NCI-H446 (cell line): ENCODE data around the gene KLK6.
A peak's percentile ranks its signal among the peaks of the same experiment; 100 is the strongest.

Experiments
- DNase-seq, 2 experiments: peaks; one replicate each; lab custom pipeline; 2025; lab: John Stamatoyannopoulos, UW

KLK6 gene

DNA sequence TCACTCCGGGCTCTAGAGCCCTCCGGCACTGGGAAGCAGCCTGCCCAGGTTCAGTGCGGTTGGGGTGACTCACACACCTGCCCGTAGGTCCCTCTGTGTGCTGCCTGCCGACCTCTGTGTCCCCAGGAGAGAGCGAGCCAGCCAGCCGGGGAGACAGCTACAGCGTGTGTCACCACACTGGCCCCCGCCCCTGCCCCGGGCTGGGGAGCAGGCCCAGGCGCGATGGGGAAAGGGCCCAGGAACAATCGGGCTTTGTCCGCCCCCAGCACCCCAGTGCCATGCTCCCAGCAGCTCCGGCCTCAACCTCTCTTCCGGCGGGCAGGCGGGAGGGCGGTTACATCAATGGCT is at the start of gene KLK6:
Gene KLK6, minus strand, starts transcription at position 179 of the 348 bp plus-strand sequence. CDS start 1,487 bp downstream, outside the sequence.
- no peak for DNase-seq

GRCh38 chr19:51018745-51019543 is 49.6 kb upstream of the KLK6 start:
- no peak for DNase-seq

- peak in 1 of 2 experiments; percentile 5 for DNase-seq
Measured at GRCh38 chr19:51016798-51017683, 47.6 kb upstream of the KLK6 start.

DNA sequence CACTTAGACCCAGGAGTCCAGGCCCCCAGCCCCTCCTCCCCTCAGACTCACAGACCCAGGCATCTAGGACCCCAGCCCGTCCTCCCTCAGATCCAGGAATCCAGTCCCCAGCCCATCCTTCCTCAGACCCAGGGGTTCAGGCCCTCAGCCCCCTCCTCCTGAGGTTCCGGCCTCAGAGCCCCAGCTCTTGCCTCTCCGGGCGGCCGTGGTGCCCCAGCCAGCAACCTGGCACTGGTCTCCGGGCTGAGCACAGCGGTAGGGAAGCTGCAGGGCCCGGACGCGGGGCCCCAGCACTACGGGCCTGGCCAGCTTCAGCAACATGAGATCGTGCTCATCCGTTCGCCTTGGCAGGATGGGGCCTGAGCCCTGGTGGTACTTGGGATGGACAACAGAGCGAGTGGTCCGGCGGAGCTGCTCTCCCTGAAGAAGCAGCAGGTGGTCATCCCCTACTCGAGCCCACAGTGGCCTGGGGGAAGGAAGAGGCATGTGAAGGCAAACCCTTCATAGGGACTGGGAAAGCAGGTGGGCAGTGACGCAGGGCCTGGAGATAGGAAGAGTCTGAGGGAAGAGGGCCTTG is 46.4 kb upstream of the KLK6 start:
- no peak for DNase-seq

DNA sequence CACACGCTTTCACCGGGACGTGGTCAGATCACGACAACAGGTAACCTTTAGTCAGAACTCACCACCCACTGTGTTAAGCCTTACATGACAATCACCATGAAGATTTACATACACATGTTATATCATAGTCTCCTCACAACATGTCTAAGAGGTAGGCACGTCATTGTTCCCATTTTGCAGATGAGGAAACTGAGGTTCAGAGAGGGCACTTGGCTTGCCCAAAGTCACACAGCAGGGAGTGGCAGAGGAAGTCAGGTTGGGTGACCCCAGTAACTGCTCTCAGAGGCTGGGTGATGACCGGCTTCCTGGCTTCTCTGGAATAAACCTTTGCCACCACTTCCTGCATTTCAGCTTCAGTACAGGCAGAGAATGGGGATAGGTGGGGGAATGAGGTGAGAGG is 44.9 kb upstream of the KLK6 start:
- no peak for DNase-seq

DNA sequence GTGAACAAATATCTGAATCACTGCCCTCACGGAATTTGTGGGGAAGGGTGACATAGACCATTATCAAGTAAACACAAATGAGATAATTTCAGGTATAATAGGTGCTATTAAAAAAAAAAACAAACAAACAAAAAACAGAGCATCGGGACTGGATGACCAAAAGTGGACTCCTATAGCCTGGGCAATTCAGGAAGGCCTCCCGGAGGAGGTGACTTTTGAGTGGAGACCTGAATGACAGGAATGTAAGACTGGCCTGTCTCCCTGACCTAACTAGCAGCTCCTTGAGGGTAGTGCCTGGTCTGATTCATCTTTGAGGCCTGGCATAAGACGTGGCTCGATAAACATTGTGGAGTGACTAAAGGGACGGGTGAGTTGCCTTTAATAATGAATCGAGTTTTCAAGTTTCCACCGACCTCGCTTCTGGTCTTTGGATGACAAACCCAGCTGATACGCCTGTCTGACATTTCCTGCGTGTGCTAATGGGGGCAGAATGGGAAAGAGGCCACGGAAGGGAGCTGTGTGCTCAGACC is 43.3 kb upstream of the KLK6 start:
- DNase-seq, result no peak

DNA sequence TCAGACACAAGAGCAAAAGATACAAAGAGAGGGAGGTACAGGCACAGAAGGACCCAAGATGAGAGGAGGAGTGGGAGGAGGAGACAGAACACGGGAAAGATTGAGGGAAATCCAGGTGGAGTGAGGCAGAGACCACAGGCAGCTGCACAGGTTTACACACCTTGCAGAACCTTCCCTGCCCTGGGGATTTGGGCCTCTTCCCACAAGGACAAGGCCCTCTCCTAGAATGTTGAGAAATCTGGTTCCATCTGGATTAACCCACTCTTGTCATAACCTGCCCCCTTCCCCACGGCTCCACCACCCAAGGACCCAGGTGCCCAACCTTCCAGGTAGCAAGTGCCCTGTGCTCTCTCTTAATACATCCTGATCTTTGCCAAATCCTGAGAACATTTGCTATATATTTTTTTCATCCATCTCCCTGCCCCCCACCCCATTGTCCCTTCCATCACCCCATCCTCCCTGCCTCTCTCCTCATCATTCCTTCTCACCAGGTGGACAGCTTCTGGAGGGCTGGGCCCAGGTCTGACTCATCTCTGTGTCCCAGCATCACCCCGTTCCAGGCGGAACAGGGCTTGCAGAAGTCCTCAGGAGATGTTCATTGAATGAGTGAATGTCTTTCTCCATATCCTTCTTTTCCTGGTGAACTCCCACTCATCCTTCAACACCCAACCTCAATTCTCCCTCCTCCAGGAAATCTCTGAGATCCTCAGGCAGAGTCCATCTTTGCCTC is 40.8 kb upstream of the KLK6 start:
- DNase-seq, result no peak

DNA sequence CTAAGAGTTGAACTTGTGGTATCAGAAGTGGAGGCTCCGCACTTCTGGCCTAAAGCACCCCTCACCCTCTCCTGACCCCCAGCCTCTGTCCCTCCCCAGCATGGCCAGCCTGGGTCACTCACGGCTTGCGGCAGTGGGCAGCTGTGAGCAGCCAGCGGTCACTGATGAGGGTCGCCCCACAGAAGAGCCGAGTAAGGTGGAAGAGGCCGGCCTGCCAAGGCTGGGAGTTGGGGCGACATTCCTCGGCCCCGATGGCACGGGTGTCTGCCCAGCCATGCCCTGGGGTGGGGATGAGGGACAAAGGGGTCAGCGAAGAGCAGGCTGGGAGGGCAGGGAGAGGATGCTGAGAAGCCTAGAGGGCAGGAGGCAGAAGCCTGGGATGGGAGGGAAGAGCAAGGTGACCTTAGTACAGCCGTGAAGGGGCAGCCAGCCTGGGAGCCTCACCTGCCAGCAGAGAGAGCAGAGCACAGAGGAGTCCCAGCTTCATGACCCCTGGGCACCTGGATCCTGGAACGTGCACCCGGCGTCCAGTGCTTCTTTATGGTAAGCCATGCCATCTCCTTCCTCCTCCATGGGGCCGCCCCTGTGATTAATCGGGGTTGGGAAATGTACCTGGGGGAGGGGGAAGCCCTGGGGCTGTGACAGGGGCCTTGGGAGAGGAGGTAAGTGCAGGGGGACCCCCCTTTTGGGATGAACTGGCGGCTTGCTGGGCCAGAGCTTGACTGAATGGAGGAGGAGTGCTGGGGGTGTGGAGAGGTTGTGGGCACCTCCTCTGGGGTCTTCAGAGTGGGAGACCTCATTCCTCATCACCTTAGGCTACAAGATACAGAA is 39.9 kb upstream of the KLK6 start:
- no peak for DNase-seq

DNA sequence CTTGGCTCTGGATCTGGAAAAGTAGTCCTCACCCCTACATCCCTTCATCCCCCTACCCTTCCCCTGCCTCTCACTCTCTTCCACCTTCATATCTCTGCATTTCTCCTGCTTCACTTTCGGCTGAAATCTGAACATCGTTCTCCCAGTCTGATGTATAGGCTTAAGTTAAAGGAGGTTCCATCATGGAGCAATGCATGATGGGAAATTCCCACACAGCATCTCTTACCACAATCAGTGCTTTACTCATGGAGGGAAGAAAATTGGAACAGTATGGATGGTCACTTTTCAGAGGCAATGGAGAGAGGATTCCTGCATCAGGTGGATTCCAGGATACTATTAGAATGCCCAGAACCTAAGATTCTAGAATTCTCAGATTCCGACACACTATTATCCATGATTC is 38.1 kb upstream of the KLK6 start:
- DNase-seq, result no peak

- no peak for DNase-seq
Measured at GRCh38 chr19:51006406-51006805, 37.0 kb upstream of the KLK6 start.

DNA sequence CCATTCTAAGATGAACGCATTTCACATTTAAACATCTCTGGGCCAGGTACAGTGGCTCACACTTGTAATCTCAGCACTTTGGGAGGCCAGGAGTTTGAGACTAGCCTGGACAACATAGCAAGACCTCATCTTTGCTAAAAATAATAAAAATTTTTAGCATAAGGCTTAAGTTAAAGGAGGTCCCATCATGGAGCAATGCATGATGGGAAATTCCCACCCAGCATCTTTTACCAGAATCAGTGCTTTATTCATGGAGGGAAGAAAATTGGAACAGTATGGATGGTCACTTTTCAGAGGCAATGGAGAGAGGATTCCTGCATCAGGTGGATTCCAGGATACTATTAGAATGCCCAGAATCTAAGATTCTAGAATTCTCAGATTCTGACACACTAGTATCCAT is 35.9 kb upstream of the KLK6 start:
- no peak for DNase-seq

DNA sequence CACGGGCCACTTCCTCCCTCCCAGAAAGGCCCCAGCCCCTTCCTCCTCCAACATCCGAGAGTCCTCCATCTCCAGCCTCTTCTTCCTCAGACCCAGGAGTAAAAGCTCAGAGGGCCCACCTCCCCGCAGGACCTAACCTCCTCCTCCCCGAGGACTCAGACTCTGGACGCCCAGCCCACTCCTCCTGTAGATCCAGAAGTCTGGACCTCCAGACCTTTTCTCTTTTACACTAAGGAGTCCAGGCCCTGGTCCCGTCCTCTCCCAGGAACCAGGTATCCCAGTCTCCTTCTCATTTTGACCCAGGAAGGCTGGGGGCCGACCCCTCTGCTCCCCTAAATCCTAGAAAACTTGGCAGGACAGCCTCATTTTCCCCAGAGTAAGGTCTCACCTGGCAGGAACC is 33.9 kb upstream of the KLK6 start:
- DNase-seq, result no peak

DNA sequence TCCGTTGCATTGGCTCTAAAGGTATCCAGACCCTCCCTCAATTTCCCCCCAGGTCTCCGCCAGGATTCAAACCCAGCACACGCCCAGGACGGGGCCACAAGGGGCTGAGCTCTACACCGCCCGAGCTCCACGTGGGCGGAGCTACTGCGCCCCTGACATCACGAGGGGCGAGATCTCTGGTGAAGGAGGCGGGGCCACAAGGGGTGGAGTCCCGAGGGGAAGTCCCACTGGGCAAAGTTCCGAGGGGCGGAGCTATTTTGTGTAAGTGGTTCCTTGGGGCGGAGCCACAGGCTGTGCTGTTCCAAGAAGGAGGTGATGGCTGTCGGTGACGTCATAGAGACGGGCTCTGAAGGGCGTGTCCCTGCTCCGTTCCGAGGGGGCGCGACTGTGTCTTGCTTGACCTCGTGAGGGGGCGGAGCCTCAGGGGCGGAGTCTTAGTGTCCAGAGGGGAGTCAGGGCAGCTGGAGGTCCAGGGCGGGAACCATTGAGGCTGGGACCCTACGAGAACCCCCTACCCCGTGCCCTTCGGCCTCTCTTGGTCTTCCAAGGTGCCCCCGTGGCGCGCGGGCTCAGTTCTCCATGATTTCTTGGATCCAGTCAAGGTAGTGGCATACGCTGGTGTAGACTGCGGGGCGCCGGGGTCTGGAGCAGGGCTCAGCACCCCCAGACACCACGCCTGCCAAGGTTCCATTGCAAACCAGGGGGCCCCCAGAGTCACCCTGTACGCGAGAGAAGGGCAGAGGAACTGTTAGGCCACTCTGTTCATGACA is 33.3 kb upstream of the KLK6 start:
- DNase-seq, result peak; percentile 2 to 59

- DNase-seq, result no peak
Measured at GRCh38 chr19:51002089-51002532, 32.7 kb upstream of the KLK6 start.

DNA sequence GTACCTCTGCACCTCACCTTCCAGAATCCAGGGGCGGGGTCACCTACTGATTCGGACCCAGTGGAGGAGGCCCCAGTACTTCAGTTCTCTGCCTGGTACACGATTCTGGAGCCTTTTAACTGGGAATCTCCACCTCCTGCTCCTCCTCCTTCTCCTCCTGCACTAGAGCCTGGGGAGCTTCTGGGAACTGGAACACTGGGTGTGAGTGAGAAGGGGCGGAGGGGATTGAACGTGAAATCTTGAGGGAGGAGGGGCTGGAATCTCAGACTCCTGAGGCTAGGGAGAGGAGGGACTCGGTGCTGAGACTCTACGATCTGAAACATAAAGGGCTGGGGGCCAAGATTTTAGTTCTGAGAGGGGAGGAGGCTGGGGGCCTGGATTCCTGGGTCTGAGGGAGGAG is 32.1 kb upstream of the KLK6 start, which contains the start of gene KLK8:
Gene KLK8, minus strand, starts transcription at position 90 of the 400 bp plus-strand sequence. CDS start 437 bp downstream, outside the sequence.
- DNase-seq, result no peak

GRCh38 chr19:51000981-51001380 is 31.6 kb upstream of the KLK6 start:
- DNase-seq, result no peak

DNA sequence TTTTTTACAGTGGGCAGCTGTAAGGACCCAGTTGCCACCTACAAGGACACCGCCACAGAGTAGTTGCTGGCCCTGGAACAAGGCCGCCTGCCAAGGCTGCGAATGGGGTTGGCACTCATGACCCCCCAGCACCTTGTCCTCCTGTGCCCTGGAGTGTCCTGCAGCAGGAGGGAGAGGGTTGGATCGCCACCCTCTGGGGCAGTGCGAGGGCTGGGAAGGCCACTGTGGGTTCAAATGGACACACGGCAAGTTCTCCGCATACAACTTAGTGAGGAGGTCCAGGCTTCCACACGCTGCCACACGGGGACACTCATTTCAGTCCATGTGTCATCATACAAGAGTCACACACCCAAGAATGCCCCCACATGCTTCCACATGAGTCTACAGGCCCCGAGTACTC is 31.0 kb upstream of the KLK6 start:
- no peak for DNase-seq

DNA sequence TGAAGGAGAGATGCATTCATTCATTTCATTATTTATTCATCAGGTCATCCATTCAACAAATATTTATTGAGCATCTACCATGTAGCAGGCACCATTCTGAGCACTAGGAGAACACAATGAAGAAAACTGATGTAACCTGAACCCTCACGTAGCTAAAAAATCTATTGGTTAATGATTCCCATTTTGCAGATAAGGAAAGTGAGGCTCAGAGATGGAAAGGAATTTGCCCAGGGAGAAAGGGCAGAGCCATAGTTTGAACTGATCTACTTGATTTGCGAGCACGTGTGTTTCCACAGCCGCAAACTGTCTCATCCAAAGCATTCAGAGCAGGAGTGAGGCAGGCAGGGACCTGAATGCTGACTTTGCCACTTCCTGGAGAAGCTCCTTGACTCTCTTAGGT is 29.3 kb upstream of the KLK6 start:
- DNase-seq, result no peak

DNA sequence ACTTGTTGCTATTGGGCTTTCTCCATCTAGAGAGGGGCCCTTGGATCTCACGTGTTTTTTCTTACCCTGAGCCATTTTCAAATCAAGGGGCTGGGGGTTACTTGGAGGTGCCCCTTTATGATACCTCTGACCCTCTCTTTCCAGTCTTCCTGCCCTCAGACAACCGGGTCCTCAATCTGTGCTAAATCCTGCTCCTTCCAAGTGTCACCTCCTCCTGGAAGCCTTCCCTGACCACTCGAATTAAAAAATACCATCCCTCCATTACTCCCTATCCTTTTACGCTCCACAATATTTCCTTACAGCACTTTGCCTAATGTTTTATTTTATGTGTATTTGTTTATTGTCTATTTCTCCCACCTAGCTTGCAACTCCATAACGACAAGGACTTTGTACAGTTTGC is 28.7 kb upstream of the KLK6 start:
- DNase-seq, result no peak

GRCh38 chr19:50994129-50994528 is 24.7 kb upstream of the KLK6 start:
- DNase-seq, result peak in 1 of 2 experiments; percentile 6
